PFSK-1 (cell line): ENCODE measurements around the gene HIGD1C.

Experiments
- FOXP2 ChIP-seq: optimal IDR thresholded peaks from 2 replicates; pipeline ENCODE3; 2011; ENCODE audit warnings: borderline replicate concordance, control low read depth, inconsistent platforms; ENCODE audit not compliant: insufficient read depth; ENCODE audit errors: extremely low read length, extremely low read depth
- POLR2AphosphoS5 ChIP-seq: IDR thresholded peaks from 2 replicates; pipeline ENCODE4 v1.6.1; 2012; ENCODE audit warnings: low read depth, mild to moderate bottlenecking, control low read depth, low read length, moderate library complexity
- REST ChIP-seq, 2 experiments: IDR thresholded peaks; 2 replicates each; pipeline versions ENCODE4 v1.6.1 to v1.8.0; 2011 to 2012; ENCODE audit warnings: low read depth in 2 of 2, low read length in 2 of 2, control low read depth in 1 of 2, inconsistent platforms in 1 of 2, mild to moderate bottlenecking in 1 of 2, moderate library complexity in 1 of 2; ENCODE audit not compliant: insufficient read depth in 1 of 2
- SIN3A ChIP-seq: IDR thresholded peaks from 2 replicates; pipeline ENCODE4 v1.6.1; 2012; ENCODE audit warnings: mild to moderate bottlenecking, low read length, moderate library complexity, borderline replicate concordance; ENCODE audit not compliant: insufficient read depth
- TAF1 ChIP-seq: IDR thresholded peaks from 2 replicates; pipeline ENCODE4 v1.6.1; 2012; ENCODE audit warnings: low read length, control low read depth, borderline replicate concordance; ENCODE audit not compliant: insufficient read depth

Gene HIGD1C

DNA sequence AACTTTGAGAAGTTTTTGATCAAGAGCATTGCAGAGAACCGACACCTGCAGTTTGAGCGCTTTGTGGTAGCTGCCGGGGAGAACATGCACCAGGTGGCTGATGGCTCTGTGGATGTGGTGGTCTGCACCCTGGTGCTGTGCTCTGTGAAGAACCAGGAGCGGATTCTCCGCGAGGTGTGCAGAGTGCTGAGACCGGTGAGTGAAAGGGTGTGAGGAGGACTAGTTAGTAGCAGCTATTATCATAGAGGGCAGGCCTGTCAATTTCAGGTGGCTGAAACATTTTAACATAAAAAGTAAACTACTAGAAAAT lies 27.0 kb upstream of the HIGD1C start:
- TF ChIP-seq FOXP2, result no peak
- TF ChIP-seq POLR2AphosphoS5, result no peak
- no peak for TF ChIP-seq TAF1
- TF ChIP-seq REST (IDR thresholded peaks at IDR 0.05; ENCODE audit: insufficient read depth in 1 of 2, low read depth in 2 of 2, low read length in 2 of 2), result no peak
- TF ChIP-seq SIN3A, result no peak

DNA sequence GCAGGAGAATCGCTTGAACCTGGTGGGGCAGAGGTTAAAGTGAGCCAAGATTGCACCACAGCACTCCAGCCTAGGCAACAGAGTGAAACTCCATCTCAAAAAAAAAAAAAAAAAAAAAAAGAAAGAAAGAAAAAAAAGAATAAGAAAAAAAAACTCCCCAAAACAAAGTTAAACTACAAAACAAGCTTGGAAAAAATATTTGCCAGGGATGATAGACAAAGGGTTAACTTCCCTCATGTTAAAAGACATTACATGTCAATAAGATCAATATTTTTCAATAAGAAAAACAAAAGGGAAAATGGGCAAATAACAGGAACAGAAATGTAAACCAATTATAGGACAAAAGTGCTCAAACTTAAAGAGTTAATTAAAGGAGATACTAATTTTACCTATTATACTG lies 26.4 kb upstream of the HIGD1C start:
- no peak for TF ChIP-seq FOXP2
- TF ChIP-seq SIN3A, result no peak
- TF ChIP-seq REST (IDR thresholded peaks at IDR 0.05; ENCODE audit: insufficient read depth in 1 of 2, low read depth in 2 of 2, low read length in 2 of 2), result no peak
- no peak for TF ChIP-seq TAF1
- TF ChIP-seq POLR2AphosphoS5, result no peak

- no peak for TF ChIP-seq TAF1
- TF ChIP-seq FOXP2, result no peak
- no peak for TF ChIP-seq POLR2AphosphoS5
- TF ChIP-seq SIN3A, result no peak
- TF ChIP-seq REST (IDR thresholded peaks at IDR 0.05; ENCODE audit: insufficient read depth in 1 of 2, low read depth in 2 of 2, low read length in 2 of 2), result no peak
These were observed 25.9 kb upstream of the HIGD1C start for GRCh38 chr12:50926415-50926814.

GRCh38 chr12:50927356-50927755 lies 25.0 kb upstream of the HIGD1C start:
- TF ChIP-seq POLR2AphosphoS5 (no peak), FOXP2 (no peak), REST (IDR thresholded peaks at IDR 0.05; ENCODE audit: insufficient read depth in 1 of 2, low read depth in 2 of 2, low read length in 2 of 2) (no peak), TAF1 (no peak), SIN3A (no peak)

DNA sequence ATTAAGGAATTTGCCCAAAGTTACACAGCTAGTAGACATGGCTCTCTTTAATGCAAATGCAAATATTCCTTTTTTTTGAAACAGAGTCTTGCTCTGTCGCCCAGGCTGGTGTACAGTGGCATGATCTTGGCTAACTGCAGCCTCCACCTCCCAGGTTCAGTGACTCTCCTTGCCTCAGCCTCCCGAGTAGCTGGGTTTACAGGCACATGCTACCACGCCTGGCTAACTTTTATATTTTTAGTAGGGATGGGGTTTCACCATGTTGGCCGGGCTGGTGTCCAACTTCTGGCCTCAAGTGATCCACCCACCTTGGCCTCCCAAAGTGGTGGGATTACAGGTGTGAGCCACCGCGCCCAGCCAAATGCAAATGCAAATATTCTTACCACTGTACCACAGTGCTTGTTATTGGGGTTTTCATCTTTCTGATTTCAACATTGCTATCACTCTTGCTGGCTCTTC lies 24.5 kb upstream of the HIGD1C start:
- no peak for TF ChIP-seq SIN3A
- TF ChIP-seq REST (IDR thresholded peaks at IDR 0.05; ENCODE audit: insufficient read depth in 1 of 2, low read depth in 2 of 2, low read length in 2 of 2), result no peak
- no peak for TF ChIP-seq TAF1
- TF ChIP-seq FOXP2, result no peak
- no peak for TF ChIP-seq POLR2AphosphoS5
